DND-41 (cell line): ENCODE measurements around the gene ADCY9.

Experiments used
- ATAC-seq: fragments of 200-7000 bp; cut with Tn5 transposase; 3 replicates; pipeline ENCODE4 v1.9.1; 2021; ENCODE audit warnings: low read depth; ENCODE audit not compliant: insufficient read depth
- DNase-seq: peaks from one replicate; pipeline ENCODE4 v3.0.0-alpha.2; 2020
- H2AFZ ChIP-seq: 2 replicates; pipeline ENCODE4 v1.6.0; 2012; ENCODE audit warnings: low read depth, low read length
- H3K27ac ChIP-seq: 2 replicates; pipeline ENCODE4 v1.5.1; 2012; ENCODE audit warnings: low read length, inconsistent platforms
- H3K27me3 ChIP-seq: fragments of 200-600 bp; sonication (generic); 2 replicates; pipeline ENCODE4 v1.6.0; 2012; ENCODE audit warnings: low read length, mild to moderate bottlenecking, inconsistent platforms; ENCODE audit not compliant: insufficient read depth, poor library complexity
- H3K36me3 ChIP-seq: 2 replicates; pipeline ENCODE4 v1.5.1; 2012; ENCODE audit warnings: low read length, inconsistent platforms; ENCODE audit not compliant: insufficient read depth
- H3K4me1 ChIP-seq: 2 replicates; pipeline ENCODE4 v1.5.1; 2012; ENCODE audit warnings: mild to moderate bottlenecking, low read length; ENCODE audit not compliant: insufficient read depth
- H3K4me2 ChIP-seq: 2 replicates; pipeline ENCODE4 v1.6.0; 2012; ENCODE audit warnings: mild to moderate bottlenecking, moderate library complexity, low read length, inconsistent platforms; ENCODE audit not compliant: insufficient read depth
- H3K4me3 ChIP-seq, 2 experiments: fragments of 200-600 bp in 1 of 2; shearing (Covaris generic) in 1 of 2; 2 replicates each; pipeline ENCODE4 v1.5.1; 2012 to 2016; ENCODE audit warnings: inconsistent platforms in 2 of 2, low read length in 2 of 2, mild to moderate bottlenecking in 2 of 2, low read depth in 1 of 2, moderate library complexity in 1 of 2
- H3K79me2 ChIP-seq: 2 replicates; pipeline ENCODE4 v1.6.0; 2012; ENCODE audit warnings: low read length, inconsistent platforms; ENCODE audit not compliant: insufficient read depth
- H3K9ac ChIP-seq: 2 replicates; pipeline ENCODE4 v1.6.0; 2012; ENCODE audit warnings: low read depth, mild to moderate bottlenecking, inconsistent platforms, low read length, moderate library complexity
- H3K9me3 ChIP-seq: 2 replicates; pipeline ENCODE4 v1.5.1; 2012; ENCODE audit warnings: low read length, moderate library complexity, mild to moderate bottlenecking, inconsistent platforms; ENCODE audit not compliant: insufficient read depth, severe bottlenecking
- H4K20me1 ChIP-seq: 2 replicates; pipeline ENCODE4 v1.6.0; 2012; ENCODE audit warnings: low read length; ENCODE audit not compliant: insufficient read depth
- EZH2 ChIP-seq: IDR thresholded peaks from 3 replicates; pipeline ENCODE4 v1.6.1; 2012; ENCODE audit warnings: borderline replicate concordance, low read depth, mild to moderate bottlenecking, moderate library complexity, low read length, inconsistent platforms; ENCODE audit not compliant: severe bottlenecking
- TF ChIP-seq, protein P1 (sequence below): IDR thresholded peaks from 2 replicates; pipeline ENCODE4 v1.5.1; 2012; ENCODE audit warnings: borderline replicate concordance, low read length, moderate library complexity, mild to moderate bottlenecking; ENCODE audit not compliant: poor library complexity, severe bottlenecking; ENCODE audit errors: extremely low read depth

The ADCY9 gene

DNA sequence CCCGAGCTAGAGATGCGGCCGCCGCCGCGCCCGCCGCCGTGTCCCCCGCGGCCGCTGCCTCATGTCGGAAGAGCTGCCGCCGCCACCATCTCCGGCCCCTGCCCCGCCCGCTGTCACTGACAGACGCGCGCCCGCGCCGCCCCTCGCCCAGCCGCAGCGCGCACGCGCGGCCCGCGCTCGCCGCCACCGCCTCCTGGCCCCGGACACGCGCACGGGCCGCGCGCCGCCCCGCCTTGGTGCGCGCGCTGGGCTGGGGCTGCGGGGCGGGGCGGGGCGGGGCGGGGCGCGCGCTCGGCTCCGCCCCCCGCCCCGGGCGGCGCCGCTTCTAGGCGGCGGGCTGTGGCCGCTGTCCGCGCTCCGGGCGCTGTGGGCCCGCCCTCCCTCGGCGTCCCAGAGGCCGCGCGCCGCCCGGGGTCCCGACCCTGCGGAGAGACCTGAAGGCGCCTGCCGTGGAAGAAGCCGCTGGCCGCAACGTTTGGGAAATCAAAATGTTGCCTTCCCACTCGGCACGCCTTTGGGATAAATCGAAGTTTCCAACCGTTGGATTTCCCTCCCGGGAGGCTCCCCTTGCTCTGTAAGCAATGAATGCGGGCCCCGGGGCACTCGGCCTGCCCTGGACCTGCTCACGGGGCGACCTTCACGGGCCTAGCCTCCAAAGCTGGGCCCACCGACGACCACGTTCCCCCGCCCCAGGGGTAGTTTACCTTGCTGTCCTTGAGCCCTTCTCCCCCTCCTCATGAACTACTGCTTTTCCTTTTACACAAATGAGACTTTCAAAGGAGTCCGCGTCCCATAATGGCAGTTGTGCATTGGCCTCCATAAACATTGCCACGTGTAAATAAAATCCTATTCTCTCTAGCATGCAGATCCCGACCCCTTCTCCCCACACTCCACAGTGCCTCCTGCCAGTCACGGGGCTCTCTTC, at the start of gene ADCY9:
Gene ADCY9, minus strand, starts transcription at position 118 of the 925 bp plus-strand sequence. CDS start 1,000 bp downstream, outside the sequence.
- no peak within 1 kb of the TSS for H2AFZ ChIP-seq
- H3K79me2 ChIP-seq = no peaks in the 10 kb centered on the region
- H3K4me2 ChIP-seq = no peak within 1 kb of the TSS
- TF ChIP-seq EZH2 = no peak
- TF ChIP-seq, protein P1, sequence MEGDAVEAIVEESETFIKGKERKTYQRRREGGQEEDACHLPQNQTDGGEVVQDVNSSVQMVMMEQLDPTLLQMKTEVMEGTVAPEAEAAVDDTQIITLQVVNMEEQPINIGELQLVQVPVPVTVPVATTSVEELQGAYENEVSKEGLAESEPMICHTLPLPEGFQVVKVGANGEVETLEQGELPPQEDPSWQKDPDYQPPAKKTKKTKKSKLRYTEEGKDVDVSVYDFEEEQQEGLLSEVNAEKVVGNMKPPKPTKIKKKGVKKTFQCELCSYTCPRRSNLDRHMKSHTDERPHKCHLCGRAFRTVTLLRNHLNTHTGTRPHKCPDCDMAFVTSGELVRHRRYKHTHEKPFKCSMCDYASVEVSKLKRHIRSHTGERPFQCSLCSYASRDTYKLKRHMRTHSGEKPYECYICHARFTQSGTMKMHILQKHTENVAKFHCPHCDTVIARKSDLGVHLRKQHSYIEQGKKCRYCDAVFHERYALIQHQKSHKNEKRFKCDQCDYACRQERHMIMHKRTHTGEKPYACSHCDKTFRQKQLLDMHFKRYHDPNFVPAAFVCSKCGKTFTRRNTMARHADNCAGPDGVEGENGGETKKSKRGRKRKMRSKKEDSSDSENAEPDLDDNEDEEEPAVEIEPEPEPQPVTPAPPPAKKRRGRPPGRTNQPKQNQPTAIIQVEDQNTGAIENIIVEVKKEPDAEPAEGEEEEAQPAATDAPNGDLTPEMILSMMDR = no peak
- H4K20me1 ChIP-seq = no peaks in the 10 kb centered on the region
- H3K27ac ChIP-seq = no peak within 1 kb of the TSS
- peaks cover 4% of the 10 kb centered on the region for H3K27me3 ChIP-seq
- DNase-seq = no peak
- no peaks in the 10 kb centered on the region for H3K36me3 ChIP-seq
- no peak for ATAC-seq
- no peak within 1 kb of the TSS for H3K4me3 ChIP-seq
- no peaks in the 10 kb centered on the region for H3K9me3 ChIP-seq
- no peaks in the 10 kb centered on the region for H3K4me1 ChIP-seq
- no peak within 1 kb of the TSS for H3K9ac ChIP-seq

DNA sequence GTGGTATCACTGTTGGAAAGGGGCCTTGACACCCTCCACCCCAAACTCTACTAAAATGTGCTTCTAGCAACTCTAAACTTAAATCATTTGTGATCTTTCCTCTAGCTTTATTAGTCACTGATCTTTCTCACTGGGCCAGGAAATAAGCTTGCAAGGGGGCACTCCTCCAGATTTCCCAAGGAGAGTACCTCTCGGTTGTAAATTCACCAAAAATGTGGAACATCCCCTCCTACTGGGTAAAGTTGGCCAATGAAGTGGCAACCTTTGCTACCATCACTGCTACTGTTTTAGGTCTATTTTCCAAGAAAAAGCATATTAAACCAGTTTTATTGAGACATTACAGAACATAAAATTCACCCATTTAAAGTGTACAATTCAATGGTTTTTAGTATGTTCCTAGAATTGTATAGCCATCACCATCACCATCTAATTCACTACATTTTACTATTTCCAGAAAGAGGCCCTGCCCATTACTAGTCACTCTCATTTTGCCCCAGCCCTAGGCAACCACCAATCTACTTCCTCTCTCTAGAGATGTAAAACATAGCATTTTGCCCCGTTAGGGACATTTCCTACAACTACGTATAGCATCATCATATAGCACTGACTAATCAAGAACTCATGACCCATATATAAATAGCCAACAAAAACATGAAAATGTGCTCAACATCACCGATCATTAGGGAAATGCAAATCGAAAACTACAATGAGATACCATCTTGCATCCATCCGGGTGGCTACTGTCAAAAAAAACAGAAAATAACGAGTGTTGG, 44.6 kb upstream of the ADCY9 start:
- H2AFZ ChIP-seq = no peak overlapping the region
- DNase-seq = no peak

DNA sequence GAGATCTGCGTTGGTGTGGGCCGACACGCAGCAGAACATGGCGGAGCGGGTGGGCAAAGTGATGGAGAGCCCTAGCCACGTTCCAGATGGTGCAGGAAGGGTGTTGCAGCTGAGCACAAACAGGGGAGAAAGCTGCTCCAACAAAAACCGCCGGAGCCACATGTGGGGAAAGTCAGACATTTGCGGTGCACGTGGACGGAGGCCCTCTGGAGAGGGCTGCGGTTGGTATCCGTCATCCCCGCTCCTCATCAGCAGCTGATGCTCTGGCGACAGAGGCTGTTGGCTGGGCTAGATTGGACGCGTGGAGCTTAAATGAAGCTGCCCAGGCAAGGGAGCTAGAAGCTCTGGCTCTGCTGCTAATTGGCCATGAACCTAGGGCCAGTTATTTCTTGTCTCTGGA, 43.5 kb upstream of the ADCY9 start:
- no peak overlapping the region for H3K9ac ChIP-seq
- H3K27ac ChIP-seq = no peak overlapping the region
- TF ChIP-seq EZH2 = no peak
- TF ChIP-seq, protein P1 = no peak
- H3K36me3 ChIP-seq = no peaks in the 10 kb centered on the region
- no peaks in the 10 kb centered on the region for H3K9me3 ChIP-seq
- H3K4me2 ChIP-seq = no peak overlapping the region
- H3K4me3 ChIP-seq = no peak overlapping the region
- ATAC-seq (no peak), DNase-seq (no peak)
- peaks cover 6% of the 10 kb centered on the region for H3K27me3 ChIP-seq
- H2AFZ ChIP-seq = no peak overlapping the region
- H4K20me1 ChIP-seq = no peaks in the 10 kb centered on the region
- H3K4me1 ChIP-seq = no peaks in the 10 kb centered on the region
- H3K79me2 ChIP-seq = no peaks in the 10 kb centered on the region

More for the DNA sequence above, 44.6 kb upstream of the ADCY9 start:
- no peaks in the 10 kb centered on the region for H3K79me2 ChIP-seq
- no peak overlapping the region for H3K9ac ChIP-seq
- no peak overlapping the region for H3K4me3 ChIP-seq
- TF ChIP-seq, protein P1 = no peak
- no peak for TF ChIP-seq EZH2
- H3K4me2 ChIP-seq = no peak overlapping the region
- no peak overlapping the region for H3K27ac ChIP-seq
- no peaks in the 10 kb centered on the region for H4K20me1 ChIP-seq
- ATAC-seq = no peak
- no peaks in the 10 kb centered on the region for H3K4me1 ChIP-seq
- H3K27me3 ChIP-seq = peaks cover 15% of the 10 kb centered on the region
- H3K36me3 ChIP-seq = no peaks in the 10 kb centered on the region
- no peaks in the 10 kb centered on the region for H3K9me3 ChIP-seq
